Activated CD4-positive, alpha-beta T cell treated with anti-CD3 and anti-CD28 coated beads, Interleukin-2, amount 50 U/mL, for 1 hour (primary cell): ENCODE results near the gene U2SURP.
A peak's percentile ranks its signal among the peaks of the same experiment; 100 is the strongest.
"Not testable (repeated sequence)": the region's sequence is repeated elsewhere in the genome, so short reads cannot be mapped to it uniquely, and the experiment has no call there.

Source experiments
- DNase-seq: peaks from one replicate; pipeline ENCODE4 v3.0.0-alpha.2; 2020

The U2SURP gene

GRCh38 chr3:142977399-142977728, 24.0 kb upstream of the U2SURP start:
- no peak for DNase-seq

- DNase-seq: no peak
Observed at GRCh38 chr3:142981108-142981507, 20.3 kb upstream of the U2SURP start.

- no peak for DNase-seq
Observed at GRCh38 chr3:142982038-142982773, 19.2 kb upstream of the U2SURP start.

GRCh38 chr3:142983318-142983717, 18.1 kb upstream of the U2SURP start:
- DNase-seq: no peak

GRCh38 chr3:142984255-142984654, 17.1 kb upstream of the U2SURP start:
- no peak for DNase-seq

- no peak for DNase-seq
Observed at GRCh38 chr3:142987080-142987700, 14.2 kb upstream of the U2SURP start.

- no peak for DNase-seq
Observed at GRCh38 chr3:142987707-142988106, 13.7 kb upstream of the U2SURP start.

GRCh38 chr3:142988221-142988620, 13.1 kb upstream of the U2SURP start:
- DNase-seq: not testable (repeated sequence)

GRCh38 chr3:142988826-142989225, 12.5 kb upstream of the U2SURP start:
- not testable (repeated sequence) for DNase-seq

GRCh38 chr3:142990721-142991120, 10.6 kb upstream of the U2SURP start:
- DNase-seq: no peak

- no peak for DNase-seq
Observed at GRCh38 chr3:142992323-142992722, 9.0 kb upstream of the U2SURP start.

GRCh38 chr3:142993958-142994442, 7.4 kb upstream of the U2SURP start:
- peak; percentile 58 for DNase-seq

GRCh38 chr3:142997330-142997729, 4.0 kb upstream of the U2SURP start:
- no peak for DNase-seq

GRCh38 chr3:142998439-142998838, 2.9 kb upstream of the U2SURP start:
- no peak for DNase-seq

GRCh38 chr3:142999881-143000280, 1.5 kb upstream of the U2SURP start:
- DNase-seq: no peak

GRCh38 chr3:143000528-143000927, 842 bp upstream of the U2SURP start:
- no peak for DNase-seq

GRCh38 chr3:143001034-143001368, 369 bp upstream of the U2SURP start:
- peak; percentile 46 for DNase-seq

- DNase-seq: no peak
Observed at GRCh38 chr3:143002083-143002712, 828 bp downstream of the U2SURP start.

GRCh38 chr3:143002727-143003126, 1.4 kb downstream of the U2SURP start:
- DNase-seq: no peak

GRCh38 chr3:143004823-143005222, 3.5 kb downstream of the U2SURP start:
- no peak for DNase-seq

GRCh38 chr3:143010024-143010423, 8.7 kb downstream of the U2SURP start:
- no peak for DNase-seq

GRCh38 chr3:143011705-143012104, 10.3 kb downstream of the U2SURP start:
- DNase-seq: no peak

GRCh38 chr3:143014921-143015320, 13.6 kb downstream of the U2SURP start:
- no peak for DNase-seq

- no peak for DNase-seq
Observed at GRCh38 chr3:143016321-143016972, 15.1 kb downstream of the U2SURP start.
